Endothelial cell of hepatic sinusoid (primary cell): Measurements from ENCODE around the gene A2M.

Experiments
- in situ Hi-C: cut with HindIII; loops from 2 replicates; pipeline ENCODE4 v1.10.0; 2017; ENCODE audit warnings: low sequenced_read_pairs

The A2M gene

GRCh38 chr12:9115731-9116559 lies at the start of gene A2M:
A2M (minus strand) TSS chr12:9115919; CDS start chr12:9115849, 70 bp downstream.
- in situ Hi-C loops: no loop called here

DNA sequence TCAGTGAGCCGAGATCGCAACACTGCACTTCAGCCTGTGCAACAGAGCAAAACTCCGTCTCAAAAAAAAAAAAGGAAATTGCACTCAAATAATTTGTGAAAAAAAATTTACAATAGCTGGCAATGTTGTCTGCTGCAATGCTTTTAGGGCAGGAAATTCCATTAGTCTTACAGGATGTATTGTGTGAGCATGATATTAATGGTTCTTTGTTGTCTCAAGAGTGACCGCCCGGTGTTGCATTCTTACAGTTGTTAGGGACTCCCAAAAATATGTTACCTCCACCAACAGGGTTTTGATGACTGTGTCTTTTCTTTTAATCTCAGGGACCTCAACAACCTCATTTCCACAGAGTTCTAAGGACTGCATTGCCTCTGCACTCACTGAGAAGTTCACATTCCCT lies 47.7 kb upstream of the A2M start:
- in situ Hi-C loops: loop anchor here (5.0 kb wide), 1 partner anchor 66 kb away; no protein-coding TSS in a partner anchor

DNA sequence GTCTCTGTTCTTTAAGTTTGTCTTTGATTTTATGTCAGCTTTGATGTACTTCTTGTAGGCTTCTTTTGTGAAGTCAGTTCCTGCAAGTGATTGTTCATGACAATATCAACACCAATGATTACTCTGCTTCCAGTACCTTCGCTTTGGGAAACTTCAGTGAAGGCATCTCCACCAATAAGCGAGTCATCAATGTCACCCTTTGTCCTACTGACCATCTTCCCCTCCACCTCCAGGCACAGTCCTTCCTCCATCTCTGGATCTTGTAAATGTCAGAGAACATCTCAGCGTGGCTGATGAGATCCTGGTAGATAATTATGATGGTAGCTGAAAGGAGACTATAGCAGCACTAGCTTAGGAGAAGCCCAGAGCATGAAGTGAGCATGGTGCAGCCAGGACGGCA lies 40.4 kb upstream of the A2M start:
- in situ Hi-C loops: no loop called here

DNA sequence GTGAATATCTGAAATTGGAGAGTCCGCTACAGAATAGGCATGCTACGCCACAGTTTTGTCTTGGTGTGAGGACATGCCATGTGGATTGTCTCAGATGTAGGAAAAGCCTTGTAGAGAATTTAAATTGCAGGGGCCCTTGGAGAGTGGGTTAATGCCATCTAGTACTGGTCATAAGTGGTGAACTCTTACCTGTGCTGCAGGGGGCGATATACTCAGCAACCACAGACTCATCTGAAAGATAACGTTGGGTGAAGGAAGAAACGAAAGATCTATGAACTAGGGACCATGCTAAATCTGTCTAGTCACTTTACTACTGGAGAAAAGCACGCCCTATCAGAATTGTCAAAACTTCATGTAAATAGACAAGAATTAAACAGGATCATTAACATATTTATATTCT lies 33.7 kb upstream of the A2M start:
- in situ Hi-C loops: no loop called here

DNA sequence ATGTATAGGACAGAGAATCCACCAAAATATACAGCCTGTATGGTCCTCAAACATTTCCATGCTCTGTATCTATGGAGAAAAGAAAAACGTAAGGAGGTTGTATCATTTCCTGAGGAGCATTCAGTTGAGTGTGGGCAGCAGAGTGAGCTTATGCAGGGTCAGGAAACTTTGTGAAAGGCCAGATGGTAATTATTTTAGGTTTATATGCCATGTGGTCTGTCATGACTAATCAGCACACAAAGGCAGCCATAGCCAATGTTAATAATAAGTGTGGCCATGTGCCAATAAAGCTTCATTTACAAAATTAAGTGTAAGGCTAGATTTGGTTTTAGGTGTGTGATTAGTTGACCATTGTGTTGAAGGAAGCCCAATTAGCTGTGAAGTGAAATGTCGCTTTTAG lies 33.2 kb upstream of the A2M start:
- in situ Hi-C loops: no loop called here

DNA sequence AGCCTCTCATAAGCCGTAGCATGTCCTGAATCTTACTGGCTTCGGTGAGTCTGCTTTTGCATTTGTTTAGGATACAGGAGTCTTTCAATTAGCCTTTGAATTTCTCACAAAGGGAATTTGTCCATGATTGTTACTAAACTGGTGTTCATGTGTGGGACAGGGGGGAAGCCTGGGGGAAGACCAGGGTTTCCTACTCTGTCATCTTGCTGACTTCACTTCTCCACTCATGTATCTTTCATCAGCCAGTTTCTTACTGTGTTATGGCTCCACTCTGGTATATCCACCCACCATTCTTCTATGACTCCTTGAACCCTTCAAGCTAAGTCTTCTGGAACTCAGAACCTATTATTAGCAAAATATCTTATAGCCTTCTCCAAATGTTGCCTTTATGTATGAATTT lies 31.7 kb upstream of the A2M start:
- in situ Hi-C loops: no loop called here

DNA sequence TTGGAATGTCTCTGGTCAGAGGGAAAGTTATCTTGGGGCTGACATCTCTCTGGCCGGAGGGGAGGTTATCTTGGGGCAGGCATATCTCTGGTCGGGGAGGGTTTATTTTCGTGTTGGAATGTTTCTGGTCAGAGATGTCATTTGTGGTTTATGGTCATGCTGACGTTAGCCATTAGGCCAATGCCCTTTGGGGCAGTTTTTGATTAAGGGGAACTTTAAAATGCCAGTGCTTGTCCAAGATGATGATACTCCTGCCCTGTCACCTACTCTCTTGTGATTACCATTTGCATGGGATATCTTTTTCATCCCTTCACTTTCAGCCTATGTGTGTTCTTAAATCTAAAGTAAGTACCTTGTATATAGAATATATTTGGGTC lies 29.0 kb upstream of the A2M start:
- in situ Hi-C loops: no loop called here

- in situ Hi-C loops: no loop called here
Measured at GRCh38 chr12:9143929-9144729, 28.4 kb upstream of the A2M start.

GRCh38 chr12:9143137-9143536 lies 27.4 kb upstream of the A2M start:
- in situ Hi-C loops: no loop called here

DNA sequence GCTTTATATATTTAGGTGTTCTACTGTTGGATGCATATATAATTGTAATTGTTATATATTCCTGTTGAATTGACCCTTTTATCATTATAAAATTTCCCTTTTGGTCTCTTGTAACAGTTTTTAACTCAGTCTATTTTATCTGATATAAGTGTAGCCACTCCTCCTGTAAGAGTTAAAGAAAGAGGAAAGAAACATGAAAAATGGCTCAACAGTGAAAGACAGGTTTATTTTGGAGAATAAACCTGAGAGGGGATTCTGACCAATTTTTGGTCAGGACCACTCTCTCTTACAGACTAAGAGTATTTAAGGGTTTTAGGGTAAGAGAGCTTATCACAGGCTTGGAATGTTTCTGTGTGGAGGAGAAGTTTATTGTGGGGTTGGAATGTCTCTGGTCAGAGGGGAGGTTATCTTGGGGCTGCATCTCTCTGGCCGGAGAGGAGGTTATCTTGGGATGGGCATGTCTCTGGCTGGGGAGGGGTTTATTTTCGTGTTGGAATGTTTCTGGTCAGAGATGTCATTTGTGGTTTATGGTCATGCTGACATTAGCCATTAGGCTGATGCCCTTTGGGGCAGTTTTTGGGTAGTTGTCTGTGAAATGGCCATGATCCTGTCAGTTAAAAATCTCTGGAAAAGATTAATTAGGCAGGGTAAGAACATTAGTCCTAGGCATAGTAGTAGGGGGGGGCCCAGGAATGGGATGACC lies 24.0 kb upstream of the A2M start:
- in situ Hi-C loops: loop anchor here (5.0 kb wide), 1 partner anchor 42 kb away; no protein-coding TSS in a partner anchor

- in situ Hi-C loops: loop anchor here (5.0 kb wide), 1 partner anchor 39 kb away; no protein-coding TSS in a partner anchor
Measured at GRCh38 chr12:9135903-9136310, 20.2 kb upstream of the A2M start.

GRCh38 chr12:9134981-9135628 lies 19.4 kb upstream of the A2M start:
- in situ Hi-C loops: loop anchor here (5.0 kb wide), 1 partner anchor 38 kb away; no protein-coding TSS in a partner anchor

DNA sequence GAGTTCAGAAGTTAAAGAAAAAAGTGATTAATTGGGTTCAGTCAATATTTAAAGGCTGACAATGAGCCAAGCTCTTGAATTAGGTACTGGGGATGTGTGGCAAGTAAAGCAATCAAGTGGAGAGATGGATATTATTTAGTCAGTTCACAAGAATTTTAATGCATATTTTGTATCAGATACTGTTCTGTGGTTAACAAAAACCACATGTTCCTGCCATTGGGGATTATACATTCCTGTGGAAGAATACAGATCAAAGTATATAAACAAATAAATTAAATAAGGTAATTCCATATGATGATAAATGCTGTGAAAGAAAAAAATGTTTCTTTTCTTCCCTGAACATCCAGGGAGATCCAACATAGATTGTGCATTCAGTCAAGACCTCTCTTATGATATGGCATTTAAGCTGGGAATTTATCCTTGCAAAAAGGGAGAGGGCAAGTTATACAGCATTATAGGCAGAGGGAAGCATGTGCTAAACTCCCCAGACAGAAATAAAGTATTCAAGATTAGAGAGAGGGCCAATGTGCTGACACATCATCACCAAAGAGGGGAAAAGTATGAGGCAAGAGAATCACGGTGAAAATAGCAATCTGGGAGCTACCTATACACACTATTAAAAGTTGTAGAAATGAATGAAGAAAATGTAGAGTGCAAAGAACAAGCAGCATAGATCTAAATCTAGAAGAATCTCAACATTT lies 17.6 kb upstream of the A2M start:
- in situ Hi-C loops: no loop called here

DNA sequence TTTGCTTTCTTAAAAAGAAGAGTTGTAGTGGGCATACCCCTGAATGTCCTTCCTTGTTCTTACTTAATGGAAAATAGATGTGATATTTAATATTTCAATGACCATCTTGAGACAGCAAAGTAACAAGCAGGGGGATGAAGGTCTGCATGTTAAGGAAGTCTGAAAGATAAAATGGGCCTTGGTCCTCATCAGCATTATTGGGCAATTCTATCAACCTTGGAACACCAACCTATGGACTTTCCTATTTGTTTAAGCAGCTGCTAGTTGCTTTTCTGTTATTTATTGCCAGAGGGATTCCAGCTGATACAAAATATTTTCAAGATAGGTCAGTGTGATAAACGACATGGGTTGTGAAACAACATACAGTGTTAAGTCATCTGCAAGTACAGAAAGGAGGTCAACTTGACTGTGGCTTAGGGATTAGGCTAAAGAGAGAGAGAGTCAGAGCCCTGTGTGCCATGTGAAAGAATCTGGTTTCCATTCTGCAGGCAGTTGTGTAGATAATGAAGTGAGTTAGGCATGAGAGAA lies 16.4 kb upstream of the A2M start:
- in situ Hi-C loops: no loop called here

GRCh38 chr12:9130244-9130643 lies 14.5 kb upstream of the A2M start:
- in situ Hi-C loops: no loop called here

GRCh38 chr12:9127936-9128663 lies 12.4 kb upstream of the A2M start:
- in situ Hi-C loops: no loop called here

- in situ Hi-C loops: no loop called here
Measured at GRCh38 chr12:9127484-9127883, 11.8 kb upstream of the A2M start.

DNA sequence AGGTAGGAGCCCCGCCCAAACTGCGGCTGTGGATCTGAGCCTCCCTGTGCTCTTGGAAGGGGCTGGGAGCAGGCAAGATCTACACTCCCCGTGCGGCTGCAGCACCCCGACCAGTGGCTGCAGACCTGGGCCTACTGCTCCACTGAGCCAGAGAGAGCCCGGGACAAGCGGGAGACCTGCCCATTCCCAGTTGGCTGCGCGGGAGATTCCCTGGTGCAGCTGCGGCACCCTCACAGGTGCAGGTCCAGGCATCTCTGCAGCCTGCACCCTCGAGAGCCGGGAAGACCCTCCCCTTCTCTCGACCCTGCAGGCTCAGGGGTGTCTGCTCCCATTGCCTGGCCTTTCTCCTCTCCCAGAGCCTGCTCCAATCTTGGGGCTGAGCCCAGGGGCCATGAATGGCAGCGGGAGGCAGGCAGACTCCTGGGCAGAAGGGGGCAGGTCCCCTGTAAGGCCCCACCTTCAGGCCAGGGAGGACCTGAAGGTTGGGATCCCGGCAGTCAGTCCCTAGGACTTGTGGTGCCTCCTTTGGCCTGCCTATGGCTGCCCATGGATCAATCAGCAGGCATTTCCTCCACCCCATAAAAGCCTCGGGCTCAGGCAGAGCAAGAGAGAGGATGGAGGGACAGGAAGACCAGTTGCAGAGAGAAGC lies 8.8 kb upstream of the A2M start:
- in situ Hi-C loops: no loop called here
